ENCODE results near the gene CCDC180.

Gene CCDC180

GRCh38 chr9:97357056-97357455, 49.6 kb downstream of the CCDC180 start:
- no peak for DNase-seq (ENCODE audit: low read depth in 2 of 2)
- no peak overlapping the region for H3K4me3 ChIP-seq (replicated peaks in 1 of 2; ENCODE audit: low read depth in 2 of 2, low read length in 2 of 2)
- TF ChIP-seq, protein P1, sequence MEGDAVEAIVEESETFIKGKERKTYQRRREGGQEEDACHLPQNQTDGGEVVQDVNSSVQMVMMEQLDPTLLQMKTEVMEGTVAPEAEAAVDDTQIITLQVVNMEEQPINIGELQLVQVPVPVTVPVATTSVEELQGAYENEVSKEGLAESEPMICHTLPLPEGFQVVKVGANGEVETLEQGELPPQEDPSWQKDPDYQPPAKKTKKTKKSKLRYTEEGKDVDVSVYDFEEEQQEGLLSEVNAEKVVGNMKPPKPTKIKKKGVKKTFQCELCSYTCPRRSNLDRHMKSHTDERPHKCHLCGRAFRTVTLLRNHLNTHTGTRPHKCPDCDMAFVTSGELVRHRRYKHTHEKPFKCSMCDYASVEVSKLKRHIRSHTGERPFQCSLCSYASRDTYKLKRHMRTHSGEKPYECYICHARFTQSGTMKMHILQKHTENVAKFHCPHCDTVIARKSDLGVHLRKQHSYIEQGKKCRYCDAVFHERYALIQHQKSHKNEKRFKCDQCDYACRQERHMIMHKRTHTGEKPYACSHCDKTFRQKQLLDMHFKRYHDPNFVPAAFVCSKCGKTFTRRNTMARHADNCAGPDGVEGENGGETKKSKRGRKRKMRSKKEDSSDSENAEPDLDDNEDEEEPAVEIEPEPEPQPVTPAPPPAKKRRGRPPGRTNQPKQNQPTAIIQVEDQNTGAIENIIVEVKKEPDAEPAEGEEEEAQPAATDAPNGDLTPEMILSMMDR (IDR thresholded peaks at IDR 0.05; ENCODE audit: low read depth, low read length): no peak
